ENCODE data around the gene SPATA32.

SPATA32 gene

DNA sequence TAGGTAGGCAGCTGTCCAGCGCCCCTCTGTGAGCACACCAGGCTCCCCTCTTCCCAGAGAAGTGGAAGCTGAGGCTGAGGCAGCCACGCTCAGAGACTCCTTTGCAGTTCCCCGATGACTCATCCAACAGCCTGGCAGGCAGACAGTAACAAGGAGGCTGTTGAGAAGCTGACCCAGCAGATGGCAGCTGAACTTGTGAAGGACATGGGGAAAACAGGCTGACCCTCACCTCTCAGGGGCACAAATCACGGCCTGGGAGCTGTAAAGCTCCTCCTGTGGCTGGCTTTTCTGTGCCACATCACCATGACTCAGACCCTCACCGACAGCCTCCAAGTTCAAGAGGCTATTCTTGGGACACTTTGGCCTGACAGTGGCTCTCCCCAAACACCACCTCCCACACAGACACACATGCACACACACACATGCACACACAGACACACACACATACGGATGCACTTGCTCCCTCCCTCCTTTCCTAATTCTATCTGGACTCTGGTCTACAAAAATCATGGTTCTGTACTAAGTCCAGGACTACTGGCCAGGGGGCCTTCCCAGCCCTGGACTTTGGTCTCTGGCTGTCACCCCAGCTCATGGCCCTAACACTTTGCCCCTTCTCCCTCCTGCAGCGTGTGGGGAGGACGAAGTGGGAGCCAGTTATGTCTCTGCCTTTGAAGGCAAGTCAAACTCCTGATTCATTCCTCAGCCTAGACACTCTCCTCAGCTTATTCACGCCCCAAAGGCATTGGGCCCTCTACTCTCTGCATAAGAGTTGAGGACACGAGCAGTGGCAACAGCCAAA lies 31.7 kb upstream of the SPATA32 start:
- DNase-seq (ENCODE audit: low read depth) = no peak

DNA sequence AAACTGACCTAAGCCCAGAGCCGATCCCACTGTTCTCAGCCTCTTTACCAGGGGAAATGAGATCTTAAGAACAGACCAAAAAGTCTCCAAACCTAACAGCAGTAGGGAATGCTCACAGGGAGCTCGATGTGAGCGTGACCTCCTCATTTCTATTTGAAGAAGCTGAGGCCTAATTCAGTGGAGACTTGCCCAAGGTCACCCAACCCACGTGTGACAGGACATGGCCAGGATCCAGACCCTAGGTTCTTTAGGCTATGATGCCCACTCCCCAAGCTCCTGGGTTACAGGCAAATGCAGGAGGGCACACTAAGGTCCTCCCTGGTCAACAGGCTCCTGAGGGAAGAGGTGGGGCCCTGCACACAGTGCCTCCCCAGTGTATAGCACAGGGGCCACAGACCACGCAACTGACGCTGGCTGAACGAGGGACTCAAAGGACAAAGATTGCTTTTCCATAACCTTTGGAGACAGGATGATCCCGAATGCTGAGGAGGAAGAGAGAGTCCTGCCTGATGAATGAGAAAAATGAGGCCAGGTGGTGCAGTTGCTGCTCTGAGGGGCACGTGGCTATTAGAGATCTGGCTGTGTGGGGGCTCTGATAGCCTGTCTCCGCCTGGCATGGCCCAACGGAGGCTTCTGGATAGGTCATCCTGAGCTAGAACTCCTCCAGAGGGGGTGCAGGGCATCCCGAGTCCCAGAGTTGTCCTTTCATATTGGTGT lies 31.0 kb upstream of the SPATA32 start:
- no peak for DNase-seq (ENCODE audit: low read depth)

DNA sequence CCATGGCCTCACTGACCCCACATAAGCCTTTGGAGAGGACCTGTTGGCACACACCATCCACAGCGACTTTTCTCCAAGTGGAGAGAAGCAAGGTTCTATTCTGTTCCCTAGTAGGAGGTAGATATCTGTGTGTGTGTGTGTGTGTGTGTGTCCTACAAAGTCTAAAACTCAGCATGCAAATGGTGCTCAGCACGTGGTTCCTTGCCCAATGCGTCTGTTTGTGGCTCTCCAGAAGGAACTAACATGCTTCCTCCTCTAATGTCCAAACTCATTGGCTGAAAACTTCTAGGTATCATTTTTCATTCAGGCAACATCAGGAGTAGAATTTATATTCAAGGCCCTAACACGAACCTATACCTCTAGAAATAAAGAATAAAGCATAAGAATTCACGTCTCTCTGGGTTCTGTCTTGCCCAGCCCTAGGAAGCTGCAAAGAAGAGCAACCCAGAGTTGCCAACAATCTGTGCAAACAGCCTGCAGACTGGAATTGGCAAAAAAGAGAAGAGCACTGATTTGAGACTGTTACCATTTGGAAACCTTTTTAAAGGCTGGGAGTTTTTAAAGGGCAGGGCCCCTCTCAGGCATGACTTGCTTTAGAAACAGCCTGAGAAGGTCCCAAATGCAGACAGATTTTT lies 29.4 kb upstream of the SPATA32 start:
- DNase-seq (ENCODE audit: low read depth) = no peak

DNA sequence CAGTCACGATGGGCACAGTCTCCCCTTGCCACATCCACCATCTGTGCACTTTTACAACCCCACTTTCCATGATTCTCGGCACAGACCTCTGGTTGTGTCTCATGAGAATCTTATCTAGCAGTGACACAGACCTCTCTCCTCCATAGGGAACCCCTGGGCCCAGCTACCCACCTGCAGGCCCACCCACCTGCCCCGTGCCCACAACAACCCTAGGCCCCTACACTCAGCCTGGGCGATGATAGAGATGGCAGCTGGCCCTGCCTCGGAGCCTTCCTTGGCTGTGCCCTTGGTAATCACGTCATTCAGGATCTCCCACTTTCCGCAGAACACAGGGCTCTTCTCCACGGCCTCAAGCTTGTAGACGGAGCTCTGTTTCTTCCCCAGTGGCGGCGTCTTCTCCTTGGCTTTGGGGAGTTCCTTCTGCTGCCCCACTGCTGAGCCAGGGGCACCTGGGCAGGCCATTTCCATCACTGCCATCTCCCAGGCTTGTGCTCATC lies 28.4 kb upstream of the SPATA32 start:
- DNase-seq (ENCODE audit: low read depth) = no peak

DNA sequence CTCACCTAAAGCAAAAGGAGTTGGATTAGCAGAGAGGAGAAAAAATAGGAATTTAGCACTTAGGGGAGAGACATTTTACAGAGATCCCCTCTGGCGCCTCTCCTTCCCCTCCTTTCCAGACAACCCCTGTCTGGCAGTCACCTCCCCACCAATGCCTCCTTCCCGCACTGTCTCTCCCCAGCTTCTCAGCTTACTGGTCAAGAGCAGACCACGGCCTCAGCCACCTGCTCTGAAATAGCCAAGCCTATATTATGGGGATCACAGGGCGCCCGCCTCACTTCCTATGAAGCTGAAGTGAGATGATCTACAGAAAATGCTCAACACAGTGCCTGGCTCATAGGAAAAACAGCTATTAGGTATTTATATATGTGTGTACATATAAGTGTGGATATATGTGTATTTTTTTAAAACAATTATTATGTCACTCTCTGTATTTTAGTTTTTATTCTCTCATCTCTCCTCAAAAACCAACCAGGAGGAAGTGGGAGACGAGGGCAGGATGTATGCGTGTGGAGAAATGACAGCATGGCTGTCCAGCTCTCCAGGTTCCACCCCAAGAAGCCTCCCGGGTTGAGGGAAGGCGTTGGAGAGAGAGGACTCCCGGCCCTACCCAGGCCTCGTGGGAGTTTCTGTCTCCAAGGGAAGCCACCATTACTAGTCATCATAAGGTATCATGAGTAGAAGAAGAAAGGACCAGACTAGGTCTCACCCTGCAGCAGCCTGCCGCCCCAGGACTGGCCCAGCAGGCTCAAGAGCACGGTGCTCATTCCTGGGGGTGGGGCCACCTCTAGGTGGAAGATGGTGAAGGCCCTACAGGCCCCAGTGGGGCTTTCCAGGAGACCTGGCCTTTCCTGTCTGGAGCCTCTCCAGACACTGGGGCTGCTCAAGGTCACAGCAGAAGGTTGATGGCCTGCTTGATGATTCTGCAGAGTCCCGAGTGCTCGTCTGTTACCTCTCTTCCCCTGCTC lies 27.7 kb upstream of the SPATA32 start:
- DNase-seq (ENCODE audit: low read depth) = no peak

GRCh38 chr17:45288825-45289224 lies 26.9 kb upstream of the SPATA32 start:
- DNase-seq (ENCODE audit: low read depth) = no peak

DNA sequence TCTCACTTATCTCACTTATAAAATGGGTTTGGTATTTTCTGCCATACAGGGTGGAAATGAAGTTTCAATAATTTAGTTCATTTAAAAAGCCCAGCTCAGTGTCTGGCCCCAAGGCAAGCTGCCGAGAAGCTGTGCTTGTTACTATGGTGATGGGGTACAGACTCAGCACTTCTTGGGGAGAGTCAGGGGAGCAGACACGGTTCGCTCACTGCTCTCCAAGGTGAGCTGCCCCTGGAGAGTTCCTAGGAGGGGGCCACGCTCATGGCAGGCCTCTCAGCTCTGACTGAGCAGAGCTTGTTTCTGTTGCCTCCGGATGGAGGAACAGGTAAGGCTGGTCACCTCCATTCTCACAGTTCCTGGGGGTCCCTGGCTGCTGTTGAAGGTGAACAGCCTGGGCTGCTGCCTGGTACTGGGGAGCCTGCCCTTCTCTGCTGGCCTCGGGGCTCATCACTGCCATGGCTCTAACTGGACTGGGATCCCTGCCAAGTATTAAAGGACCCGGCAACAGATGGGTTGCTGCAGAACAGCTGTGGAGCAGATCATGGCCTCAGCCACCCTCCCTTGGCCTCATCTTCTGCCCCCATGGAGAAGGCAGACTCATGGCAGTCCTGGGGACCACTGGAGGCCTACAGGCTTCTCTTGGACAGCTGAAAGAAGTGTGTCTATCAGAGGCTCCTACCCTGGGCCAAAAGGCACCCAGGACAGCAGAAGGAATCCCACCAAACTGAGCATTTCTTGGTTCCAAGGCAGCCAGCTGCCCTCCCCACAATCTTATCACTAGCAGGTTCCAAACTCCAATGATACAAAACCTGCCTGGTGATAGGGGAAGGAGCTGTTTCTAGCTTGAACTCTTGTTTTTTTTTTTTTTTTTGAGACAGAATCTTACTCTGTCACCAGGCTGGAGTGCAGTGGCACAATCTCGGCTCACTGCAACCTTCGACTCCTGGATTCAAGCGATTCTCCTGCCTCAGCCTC lies 25.9 kb upstream of the SPATA32 start:
- DNase-seq (ENCODE audit: low read depth) = no peak

DNA sequence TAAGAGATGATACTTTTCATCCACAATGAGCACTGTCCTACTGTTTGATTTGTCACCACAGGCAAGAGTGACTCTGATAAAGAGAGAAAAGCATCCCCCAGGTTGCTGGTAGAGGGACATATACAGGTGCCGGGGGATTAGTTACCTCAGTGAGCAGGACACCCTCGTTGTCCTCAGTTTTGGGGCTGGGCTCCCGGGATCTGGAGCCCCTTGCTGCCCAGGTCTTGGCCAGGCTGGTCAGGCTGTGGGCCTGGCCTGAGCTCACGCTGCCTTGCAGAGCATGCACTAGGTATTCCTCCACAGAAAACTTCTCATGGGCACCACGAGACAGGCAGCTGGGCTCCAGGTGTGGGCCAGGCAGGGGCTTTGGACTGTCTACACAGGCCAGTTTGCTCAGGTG lies 24.4 kb upstream of the SPATA32 start:
- no peak for DNase-seq (ENCODE audit: low read depth)

GRCh38 chr17:45284176-45285140 lies 22.6 kb upstream of the SPATA32 start:
- DNase-seq (ENCODE audit: low read depth) = no peak

GRCh38 chr17:45283711-45284110 lies 21.8 kb upstream of the SPATA32 start:
- DNase-seq (ENCODE audit: low read depth) = no peak

DNA sequence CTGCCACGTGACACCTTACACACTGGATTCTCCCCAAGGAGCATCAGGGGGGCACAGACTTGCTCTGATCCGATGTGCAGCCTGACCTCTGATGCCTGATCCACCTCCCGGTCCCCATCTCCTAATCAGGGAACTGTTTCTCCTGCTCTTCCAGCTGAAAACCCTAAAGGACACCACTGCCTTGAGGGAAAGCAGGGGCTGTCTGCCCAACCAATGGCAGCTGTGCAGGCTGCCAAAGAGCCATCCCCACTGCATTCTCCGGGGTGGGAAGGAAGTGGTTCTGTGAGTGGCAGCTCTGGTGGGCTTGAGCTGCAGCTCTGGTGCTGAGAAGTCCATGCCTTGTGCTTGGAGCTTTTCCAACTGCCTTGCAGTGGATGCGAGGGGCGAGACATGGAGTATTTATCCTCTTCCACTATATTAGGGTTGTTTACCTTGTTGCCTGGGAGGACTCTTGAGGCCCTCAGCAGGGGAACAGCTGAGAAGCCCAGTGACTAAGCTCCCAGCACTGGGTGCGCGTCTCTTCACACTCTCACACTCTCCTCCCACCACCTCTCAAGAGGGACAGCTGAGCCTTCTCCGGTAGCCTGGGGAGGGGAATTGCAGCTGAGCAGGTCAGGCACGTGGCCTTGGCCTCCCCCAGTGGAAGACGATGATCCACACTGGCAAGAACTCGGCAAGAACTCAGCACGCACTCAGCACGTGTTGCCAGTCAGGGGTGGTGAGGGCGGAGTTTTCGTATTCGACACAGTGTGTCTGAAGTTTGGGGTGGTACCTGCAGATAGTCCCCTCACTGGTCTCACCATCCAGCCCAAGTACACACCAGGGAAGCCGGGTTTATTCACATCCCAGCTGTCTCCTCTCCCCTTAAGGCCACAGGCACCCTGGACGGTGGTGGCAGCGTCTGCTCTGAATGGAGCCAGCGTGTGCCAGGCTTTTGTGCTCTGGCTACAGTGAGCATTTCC lies 21.1 kb upstream of the SPATA32 start:
- DNase-seq (ENCODE audit: low read depth) = no peak

GRCh38 chr17:45279898-45280297 lies 18.0 kb upstream of the SPATA32 start:
- no peak for DNase-seq (ENCODE audit: low read depth)

DNA sequence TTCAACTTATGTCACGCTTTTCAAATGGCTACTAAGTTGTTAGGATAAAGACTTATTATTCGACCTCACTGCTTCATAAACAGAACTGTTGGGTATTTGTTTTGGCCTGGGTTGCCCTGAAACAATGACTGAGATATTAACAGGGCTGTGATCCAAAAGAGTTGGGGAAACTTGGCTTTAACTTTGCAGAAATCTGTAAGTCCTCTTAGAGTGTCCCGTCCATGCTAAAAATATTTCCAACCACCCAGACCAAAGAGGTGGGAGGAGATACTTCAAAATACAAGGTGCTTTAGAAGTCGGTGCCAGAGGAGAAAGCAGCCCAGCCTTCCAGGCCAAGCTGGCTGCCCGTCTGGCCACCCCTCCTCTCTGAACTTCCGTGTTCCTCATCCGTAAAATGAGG lies 16.1 kb upstream of the SPATA32 start:
- no peak for DNase-seq (ENCODE audit: low read depth)

GRCh38 chr17:45277216-45277849 lies 15.4 kb upstream of the SPATA32 start:
- peak; percentile 79 for DNase-seq (ENCODE audit: low read depth)

- DNase-seq (ENCODE audit: low read depth) = no peak
These were observed 14.1 kb upstream of the SPATA32 start for GRCh38 chr17:45276031-45276430.

DNA sequence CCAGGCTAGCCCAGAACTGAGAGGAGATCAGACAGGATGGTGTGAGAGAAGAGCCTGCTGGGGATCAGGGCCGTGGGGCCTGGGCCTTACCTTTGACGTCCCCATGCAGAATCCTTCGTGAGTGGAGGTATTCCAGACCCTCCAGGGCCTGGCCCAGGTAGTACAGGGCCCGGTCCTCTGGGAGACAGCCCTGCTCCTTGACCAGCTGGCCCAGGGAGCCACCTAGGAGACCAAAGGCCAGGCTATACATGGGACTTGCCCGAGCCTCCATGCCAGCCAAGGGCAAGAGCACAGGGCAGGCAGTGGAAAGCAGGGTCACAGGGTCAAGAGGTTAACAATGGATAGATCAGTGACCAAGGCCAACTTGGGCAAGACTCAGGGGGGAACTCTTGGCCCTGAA lies 12.1 kb upstream of the SPATA32 start:
- no peak for DNase-seq (ENCODE audit: low read depth)

- DNase-seq (ENCODE audit: low read depth) = no peak
These were observed 11.7 kb upstream of the SPATA32 start for GRCh38 chr17:45273551-45273957.

DNA sequence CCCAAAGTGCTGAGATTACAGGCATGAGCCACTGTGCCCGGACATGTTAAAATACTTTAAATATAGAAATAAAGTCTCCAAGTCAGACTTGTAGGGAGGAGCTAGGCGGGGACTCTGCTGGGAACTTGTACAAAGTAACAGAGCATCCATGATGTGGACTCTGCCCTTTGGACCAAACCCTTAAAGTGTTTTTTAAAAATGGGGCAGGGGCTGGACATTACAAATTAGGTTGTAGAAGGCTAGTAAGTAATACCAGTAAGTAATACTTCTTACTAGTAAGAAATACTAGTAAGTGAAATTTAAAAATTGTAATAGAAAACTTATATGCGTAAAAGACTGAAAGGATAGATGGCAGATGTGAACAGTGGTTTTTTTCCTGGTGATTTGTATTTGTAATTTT lies 9.7 kb upstream of the SPATA32 start:
- no peak for DNase-seq (ENCODE audit: low read depth)

Measured in stimulated activated CD8-positive, alpha-beta memory T cell treated with anti-CD3 and anti-CD28 coated beads, Interleukin-7, amount 100 ng/mL, for 24 hours (primary cell).